ENCODE measurements around the gene WDR7. TPM values are rescaled to one million over a fixed set of nuclear protein-coding genes. Genes with fewer than 3 reads are reported as not detected.

Gene WDR7
- total and polyA plus RNA-seq, 4 donors = 6.5 to 46.6 (median 20.5) TPM

- Histone ChIP-seq H3K4me1 (ENCODE audit: control insufficient read depth in 1 of 2, insufficient read depth in 2 of 2, low read length in 2 of 2) (no peaks in the 10 kb centered on the region), H3K9me3 (ENCODE audit: control insufficient read depth, low read length) (no peaks in the 10 kb centered on the region), H3K27ac (ENCODE audit: low read depth in 1 of 2, low read length in 2 of 2) (no peak overlapping the region), H3K27me3 (ENCODE audit: control insufficient read depth in 1 of 2, insufficient read depth in 2 of 2, low read length in 1 of 2) (no peaks in the 10 kb centered on the region), H3K36me3 (ENCODE audit: control insufficient read depth in 1 of 2, insufficient read depth in 2 of 2, low read length in 1 of 2) (no peaks in the 10 kb centered on the region), H3K4me3 (ENCODE audit: low read length in 2 of 2) (no peak overlapping the region)
- WGBS, 2 donors = 84 to 90% methylated on average over 5 of the region's 5 CpGs
- ATAC-seq (ENCODE audit: low FRiP score) (no peak), DNase-seq (no peak)
- intact Hi-C loops (cut with DNase I) = no loop called here
These were observed 333.6 kb downstream of the WDR7 start for GRCh38 chr18:56984731-56985130.

- ATAC-seq (ENCODE audit: low FRiP score) (no peak), DNase-seq (no peak)
- WGBS, 2 donors = 97 to 99% methylated on average over 2 of the region's 2 CpGs
- H3K4me3 ChIP-seq (ENCODE audit: low read length in 2 of 2) = no peak overlapping the region
- no peaks in the 10 kb centered on the region for H3K27me3 ChIP-seq (ENCODE audit: control insufficient read depth in 1 of 2, insufficient read depth in 2 of 2, low read length in 1 of 2)
- intact Hi-C loops (cut with DNase I) = no loop called here
- no peaks in the 10 kb centered on the region for H3K4me1 ChIP-seq (ENCODE audit: control insufficient read depth in 1 of 2, insufficient read depth in 2 of 2, low read length in 2 of 2)
- H3K36me3 ChIP-seq (ENCODE audit: control insufficient read depth in 1 of 2, insufficient read depth in 2 of 2, low read length in 1 of 2) = no peaks in the 10 kb centered on the region
- H3K27ac ChIP-seq (ENCODE audit: low read depth in 1 of 2, low read length in 2 of 2) = no peak overlapping the region
- H3K9me3 ChIP-seq (ENCODE audit: control insufficient read depth, low read length) = peaks cover 2% of the 10 kb centered on the region
These were observed 335.7 kb downstream of the WDR7 start for GRCh38 chr18:56986829-56987228.

GRCh38 chr18:56987236-56987635, 336.1 kb downstream of the WDR7 start:
- DNase-seq = no peak
- no peaks in the 10 kb centered on the region for H3K4me1 ChIP-seq (ENCODE audit: control insufficient read depth in 1 of 2, insufficient read depth in 2 of 2, low read length in 2 of 2)
- ATAC-seq (ENCODE audit: low FRiP score) = no peak
- H3K36me3 ChIP-seq (ENCODE audit: control insufficient read depth in 1 of 2, insufficient read depth in 2 of 2, low read length in 1 of 2) = no peaks in the 10 kb centered on the region
- no peak overlapping the region for H3K4me3 ChIP-seq (ENCODE audit: low read length in 2 of 2)
- WGBS, 2 donors = 92 to 93% methylated on average over 5 of the region's 5 CpGs
- peaks cover 2% of the 10 kb centered on the region for H3K9me3 ChIP-seq (ENCODE audit: control insufficient read depth, low read length)
- no peak overlapping the region for H3K27ac ChIP-seq (ENCODE audit: low read depth in 1 of 2, low read length in 2 of 2)
- no peaks in the 10 kb centered on the region for H3K27me3 ChIP-seq (ENCODE audit: control insufficient read depth in 1 of 2, insufficient read depth in 2 of 2, low read length in 1 of 2)
- intact Hi-C loops (cut with DNase I) = no loop called here

GRCh38 chr18:56988022-56988421, 336.9 kb downstream of the WDR7 start:
- intact Hi-C loops (cut with DNase I) = no loop called here
- no peak overlapping the region for H3K27ac ChIP-seq (ENCODE audit: low read depth in 1 of 2, low read length in 2 of 2)
- H3K4me3 ChIP-seq (ENCODE audit: low read length in 2 of 2) = no peak overlapping the region
- H3K27me3 ChIP-seq (ENCODE audit: control insufficient read depth in 1 of 2, insufficient read depth in 2 of 2, low read length in 1 of 2) = no peaks in the 10 kb centered on the region
- H3K4me1 ChIP-seq (ENCODE audit: control insufficient read depth in 1 of 2, insufficient read depth in 2 of 2, low read length in 2 of 2) = no peaks in the 10 kb centered on the region
- H3K36me3 ChIP-seq (ENCODE audit: control insufficient read depth in 1 of 2, insufficient read depth in 2 of 2, low read length in 1 of 2) = no peaks in the 10 kb centered on the region
- WGBS, 2 donors = 93 to 96% methylated on average over 3 of the region's 3 CpGs
- H3K9me3 ChIP-seq (ENCODE audit: control insufficient read depth, low read length) = peaks cover 2% of the 10 kb centered on the region
- DNase-seq = no peak
- no peak for ATAC-seq (ENCODE audit: low FRiP score)

GRCh38 chr18:56990678-56991077, 339.5 kb downstream of the WDR7 start:
- Histone ChIP-seq H3K27me3 (ENCODE audit: control insufficient read depth in 1 of 2, insufficient read depth in 2 of 2, low read length in 1 of 2) (no peaks in the 10 kb centered on the region), H3K4me3 (ENCODE audit: low read length in 2 of 2) (no peak overlapping the region), H3K9me3 (ENCODE audit: control insufficient read depth, low read length) (peaks cover 2% of the 10 kb centered on the region), H3K27ac (ENCODE audit: low read depth in 1 of 2, low read length in 2 of 2) (no peak overlapping the region), H3K4me1 (ENCODE audit: control insufficient read depth in 1 of 2, insufficient read depth in 2 of 2, low read length in 2 of 2) (no peaks in the 10 kb centered on the region), H3K36me3 (ENCODE audit: control insufficient read depth in 1 of 2, insufficient read depth in 2 of 2, low read length in 1 of 2) (no peaks in the 10 kb centered on the region)
- ATAC-seq (ENCODE audit: low FRiP score) = no peak
- WGBS, 2 donors = 89 to 95% methylated on average over 1 of the region's 1 CpG
- intact Hi-C loops (cut with DNase I) = no loop called here
- DNase-seq = no peak

GRCh38 chr18:56992777-56993176, 341.6 kb downstream of the WDR7 start:
- 97% methylated on average over 1 of the region's 1 CpG for WGBS, 2 donors
- H3K4me3 ChIP-seq (ENCODE audit: low read length in 2 of 2) = no peak overlapping the region
- no peaks in the 10 kb centered on the region for H3K36me3 ChIP-seq (ENCODE audit: control insufficient read depth in 1 of 2, insufficient read depth in 2 of 2, low read length in 1 of 2)
- intact Hi-C loops (cut with DNase I) = no loop called here
- no peaks in the 10 kb centered on the region for H3K27me3 ChIP-seq (ENCODE audit: control insufficient read depth in 1 of 2, insufficient read depth in 2 of 2, low read length in 1 of 2)
- H3K4me1 ChIP-seq (ENCODE audit: control insufficient read depth in 1 of 2, insufficient read depth in 2 of 2, low read length in 2 of 2) = no peaks in the 10 kb centered on the region
- H3K9me3 ChIP-seq (ENCODE audit: control insufficient read depth, low read length) = peaks cover 2% of the 10 kb centered on the region
- DNase-seq = no peak
- no peak overlapping the region for H3K27ac ChIP-seq (ENCODE audit: low read depth in 1 of 2, low read length in 2 of 2)
- ATAC-seq (ENCODE audit: low FRiP score) = no peak

GRCh38 chr18:56995579-56996188, 344.5 kb downstream of the WDR7 start:
- Histone ChIP-seq H3K27me3 (ENCODE audit: control insufficient read depth in 1 of 2, insufficient read depth in 2 of 2, low read length in 1 of 2) (no peaks in the 10 kb centered on the region), H3K9me3 (ENCODE audit: control insufficient read depth, low read length) (no peaks in the 10 kb centered on the region), H3K4me3 (ENCODE audit: low read length in 2 of 2) (no peak overlapping the region), H3K4me1 (ENCODE audit: control insufficient read depth in 1 of 2, insufficient read depth in 2 of 2, low read length in 2 of 2) (no peaks in the 10 kb centered on the region), H3K27ac (ENCODE audit: low read depth in 1 of 2, low read length in 2 of 2) (no peak overlapping the region), H3K36me3 (ENCODE audit: control insufficient read depth in 1 of 2, insufficient read depth in 2 of 2, low read length in 1 of 2) (no peaks in the 10 kb centered on the region)
- DNase-seq (no peak), ATAC-seq (ENCODE audit: low FRiP score) (no peak)
- 91 to 93% methylated on average over 4 of the region's 4 CpGs for WGBS, 2 donors
- intact Hi-C loops (cut with DNase I) = no loop called here

DNA sequence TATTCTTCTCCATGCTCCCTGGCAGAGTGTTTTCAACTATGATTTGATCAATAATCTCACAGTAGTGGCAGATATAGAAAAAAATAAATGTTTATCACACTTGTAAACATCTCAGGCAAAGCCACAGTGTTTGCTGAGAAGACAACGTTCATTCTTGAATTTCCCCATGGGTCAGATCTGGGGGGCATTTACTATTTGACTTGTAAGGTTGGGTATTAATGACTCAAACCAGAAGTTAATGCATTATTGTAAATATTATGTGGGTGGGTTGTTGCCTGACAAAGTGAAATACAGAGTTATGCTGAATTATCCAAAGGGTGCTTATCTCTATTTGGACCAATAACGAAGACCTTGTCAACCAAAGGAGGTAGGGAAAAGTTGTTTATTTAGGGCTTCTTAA, 346.0 kb downstream of the WDR7 start:
- 85 to 87% methylated on average over 2 of the region's 2 CpGs for WGBS, 2 donors
- Histone ChIP-seq H3K4me1 (ENCODE audit: control insufficient read depth in 1 of 2, insufficient read depth in 2 of 2, low read length in 2 of 2) (peaks cover 0 to 4% of the 10 kb centered on the region in 2 donors), H3K9me3 (ENCODE audit: control insufficient read depth, low read length) (no peaks in the 10 kb centered on the region), H3K27me3 (ENCODE audit: control insufficient read depth in 1 of 2, insufficient read depth in 2 of 2, low read length in 1 of 2) (no peaks in the 10 kb centered on the region), H3K36me3 (ENCODE audit: control insufficient read depth in 1 of 2, insufficient read depth in 2 of 2, low read length in 1 of 2) (no peaks in the 10 kb centered on the region), H3K4me3 (ENCODE audit: low read length in 2 of 2) (no peak overlapping the region), H3K27ac (ENCODE audit: low read depth in 1 of 2, low read length in 2 of 2) (no peak overlapping the region)
- DNase-seq (no peak), ATAC-seq (ENCODE audit: low FRiP score) (no peak)
- intact Hi-C loops (cut with DNase I) = no loop called here

DNA sequence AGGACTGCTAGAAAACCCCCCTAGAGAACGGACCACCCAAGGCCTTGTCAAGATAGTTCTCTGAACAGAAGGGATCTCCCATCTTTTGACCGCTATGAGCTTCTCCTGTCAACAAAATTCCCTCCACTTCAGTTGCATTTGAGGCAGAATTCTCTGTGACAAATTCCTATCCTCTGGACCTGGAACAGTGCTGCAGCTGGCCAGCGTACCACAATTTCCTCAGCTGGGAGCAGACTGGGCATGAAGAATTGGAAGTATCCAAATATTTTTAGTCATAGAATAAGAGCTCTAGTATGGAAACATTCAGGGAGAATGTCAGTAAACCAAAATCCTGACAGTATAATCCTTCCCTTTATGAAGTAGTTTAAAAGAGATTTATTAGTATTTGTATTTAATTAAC, 348.7 kb downstream of the WDR7 start:
- H3K27me3 ChIP-seq (ENCODE audit: control insufficient read depth in 1 of 2, insufficient read depth in 2 of 2, low read length in 1 of 2) = no peaks in the 10 kb centered on the region
- no peak overlapping the region for H3K4me3 ChIP-seq (ENCODE audit: low read length in 2 of 2)
- WGBS, 2 donors = 52 to 53% methylated on average over 3 of the region's 3 CpGs
- ATAC-seq (ENCODE audit: low FRiP score) = no peak
- H3K9me3 ChIP-seq (ENCODE audit: control insufficient read depth, low read length) = no peaks in the 10 kb centered on the region
- no peak overlapping the region for H3K27ac ChIP-seq (ENCODE audit: low read depth in 1 of 2, low read length in 2 of 2)
- intact Hi-C loops (cut with DNase I) = no loop called here
- H3K36me3 ChIP-seq (ENCODE audit: control insufficient read depth in 1 of 2, insufficient read depth in 2 of 2, low read length in 1 of 2) = no peaks in the 10 kb centered on the region
- no peak for DNase-seq
- peaks cover 0 to 12% of the 10 kb centered on the region in 2 donors for H3K4me1 ChIP-seq (ENCODE audit: control insufficient read depth in 1 of 2, insufficient read depth in 2 of 2, low read length in 2 of 2)

All from aorta (tissue), 5 donors.